Right ventricle myocardium superior (tissue), 1 donor: ENCODE results near the gene COQ10A. TPM values are rescaled to one million over a fixed set of nuclear protein-coding genes. Genes with fewer than 3 reads are reported as not detected.
A peak's percentile ranks its signal among the peaks of the same experiment; 100 is the strongest.

ENCODE experiments used
- ATAC-seq: fragments of 200-7000 bp; cut with Tn5 transposase; one replicate; pipeline ENCODE4 v1.9.1; 2020; ENCODE audit warnings: mild to moderate bottlenecking; ENCODE audit not compliant: poor library complexity
- DNase-seq: peaks from one replicate; pipeline ENCODE4 v3.0.0-alpha.2; 2020
- intact Hi-C: fragments of 100-400 bp; cut with DNase I; formaldehyde crosslinking; loops from one replicate; pipeline ENCODE4 v1.11.2; 2022
- long read RNA-seq: library from polyadenylated mRNA; unstranded; transcript quantifications from one replicate; pipeline ENCODE4 v2.0.0, GENCODE V29; 2021
- total RNA-seq: library from RNA; stranded (reverse); fragmentation: NEBNext Ultra II Directional; extraction: Animal tissue kit (Norgen Biotek cat#: 25700); gene quantifications from one replicate; pipeline ENCODE4 v1.2.1, GENCODE V29; 2021
- donor health status: DM: no; HTN: yes; CAD: no; lungs with severe emphysema.

Gene COQ10A
- total RNA-seq = 153 TPM
- long read RNA-seq, transcript COQ10A-202 (5 exons, 1,410 nt) = major isoform, 102 of 206 reads
- long read RNA-seq, transcript COQ10A-201 (5 exons, 1,652 nt) = minor isoform, 66 of 206 reads
- long read RNA-seq, transcript COQ10A-203 (4 exons, 1,369 nt) = minor isoform, 18 of 206 reads
- long read RNA-seq, partial matches to known transcripts = 2 of 206 reads
- long read RNA-seq, other reads (novel, unspliced or antisense) = 18 of 206 reads

- DNase-seq (peak; percentile 94), ATAC-seq (peak; percentile 93)
- intact Hi-C loops = no loop called here
These were observed at the start of gene COQ10A for GRCh38 chr12:56266693-56267442. Gene COQ10A (plus strand): TSS chr12:56266942. CDS start chr12:56267119, 177 bp downstream.

GRCh38 chr12:56219840-56220239, 46.9 kb upstream of the COQ10A start:
- intact Hi-C loops = no loop called here
- DNase-seq = no peak
- ATAC-seq = no peak

- ATAC-seq (no peak), DNase-seq (no peak)
- intact Hi-C loops = no loop called here
These were observed 46.0 kb upstream of the COQ10A start for GRCh38 chr12:56220611-56221231.

- DNase-seq (peak; percentile 71), ATAC-seq (peak; percentile 38)
- intact Hi-C loops = no loop called here
These were observed 45.4 kb upstream of the COQ10A start for GRCh38 chr12:56221232-56221756.

GRCh38 chr12:56221757-56222530, 44.8 kb upstream of the COQ10A start, which contains the start of gene RNF41:
Gene RNF41 (minus strand): TSS chr12:56221922. CDS start chr12:56214047, 7,875 bp downstream.
- intact Hi-C loops = loop anchor here (2.0 kb wide), 2 partner anchors 31 to 103 kb away; partner anchors contain the start of gene ZC3H10
- peak; percentile 93 for ATAC-seq

GRCh38 chr12:56222531-56222895, 44.2 kb upstream of the COQ10A start:
- no peak for ATAC-seq
- no peak for DNase-seq
- intact Hi-C loops = loop anchor here (2.0 kb wide), 2 partner anchors 32 to 104 kb away; partner anchors contain the start of gene ZC3H10

More at GRCh38 chr12:56221757-56222530, 44.8 kb upstream of the COQ10A start, which contains the start of gene RNF41:
- DNase-seq = peak; percentile 99

GRCh38 chr12:56223571-56224101, 43.1 kb upstream of the COQ10A start:
- intact Hi-C loops = loop anchor here (2.0 kb wide), 2 partner anchors 33 to 105 kb away; partner anchors contain the start of gene ZC3H10
- DNase-seq (no peak), ATAC-seq (peak; percentile 0)

GRCh38 chr12:56224102-56224701, 42.5 kb upstream of the COQ10A start, which contains the start of gene NABP2:
Gene NABP2 (plus strand): TSS chr12:56224342. CDS start chr12:56224857, 515 bp downstream.
- peak; percentile 99 for DNase-seq
- peak; percentile 87 for ATAC-seq
- intact Hi-C loops = no loop called here

GRCh38 chr12:56224954-56225353, 41.8 kb upstream of the COQ10A start:
- ATAC-seq = no peak
- DNase-seq = no peak
- intact Hi-C loops = no loop called here

GRCh38 chr12:56229082-56229481, 37.7 kb upstream of the COQ10A start:
- intact Hi-C loops = no loop called here
- DNase-seq = no peak
- no peak for ATAC-seq

- no peak for DNase-seq
- intact Hi-C loops = no loop called here
- ATAC-seq = no peak
These were observed 36.8 kb upstream of the COQ10A start, which contains the start of gene SLC39A5 for GRCh38 chr12:56229916-56230431. Gene SLC39A5 (plus strand): TSS chr12:56230051. CDS start chr12:56231275, 1,224 bp downstream.

- peak; percentile 11 for ATAC-seq
These were observed 36.1 kb upstream of the COQ10A start for GRCh38 chr12:56230432-56231183.

GRCh38 chr12:56231184-56231582, 35.6 kb upstream of the COQ10A start:
- no peak for DNase-seq
- no peak for ATAC-seq
- intact Hi-C loops = no loop called here

More at GRCh38 chr12:56230432-56231183, 36.1 kb upstream of the COQ10A start:
- DNase-seq = no peak
- intact Hi-C loops = no loop called here

GRCh38 chr12:56234746-56235436, 31.9 kb upstream of the COQ10A start:
- ATAC-seq (no peak), DNase-seq (no peak)
- intact Hi-C loops = no loop called here

- ATAC-seq (no peak), DNase-seq (no peak)
- intact Hi-C loops = no loop called here
These were observed 30.7 kb upstream of the COQ10A start for GRCh38 chr12:56236091-56236490.

- no peak for ATAC-seq
- intact Hi-C loops = no loop called here
- no peak for DNase-seq
These were observed 29.8 kb upstream of the COQ10A start for GRCh38 chr12:56236985-56237384.
